ENCODE data around the gene CSRP1.
"Not testable (repeated sequence)": the region's sequence is repeated elsewhere in the genome, so short reads cannot be mapped to it uniquely, and the experiment has no call there.

The CSRP1 gene

DNA sequence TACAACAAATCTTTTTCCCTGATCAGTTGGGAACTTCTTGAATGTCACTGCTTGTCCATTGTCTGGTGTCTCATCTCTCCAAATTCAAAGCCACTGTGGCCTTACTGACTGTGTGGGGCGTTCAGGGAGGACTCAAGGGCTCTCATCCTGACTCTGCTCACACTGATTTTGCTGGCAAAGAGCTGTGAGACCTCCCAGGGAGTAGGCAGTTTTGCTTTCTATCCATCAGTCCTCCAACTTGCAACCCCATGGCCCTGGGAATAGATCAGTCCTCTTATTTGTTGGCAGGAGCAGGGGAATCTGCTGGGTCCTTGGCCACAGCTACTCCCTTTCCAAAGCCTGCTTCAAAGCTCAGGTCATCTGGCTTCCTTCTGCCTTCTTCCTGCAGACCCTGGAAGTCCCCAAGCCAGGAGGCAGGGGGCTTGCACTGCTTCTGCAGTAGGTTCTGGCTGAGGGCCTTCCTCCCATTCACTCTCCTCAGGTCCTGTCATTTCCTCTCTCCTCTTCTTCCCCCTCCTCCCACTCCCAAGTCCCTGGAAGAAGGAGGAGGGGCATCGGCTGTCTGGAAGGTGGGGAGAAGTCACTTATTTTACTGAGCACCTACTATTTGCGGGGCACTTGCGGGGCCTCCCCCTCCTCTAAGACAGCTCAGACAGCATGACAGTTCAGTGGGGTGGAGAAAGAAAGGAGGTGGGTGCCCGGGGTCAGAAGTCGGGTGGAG is 31.1 kb upstream of the CSRP1 start:
- no peak for DNase-seq (ENCODE audit: low read depth in 4 of 4, low spot score in 1 of 4)

DNA sequence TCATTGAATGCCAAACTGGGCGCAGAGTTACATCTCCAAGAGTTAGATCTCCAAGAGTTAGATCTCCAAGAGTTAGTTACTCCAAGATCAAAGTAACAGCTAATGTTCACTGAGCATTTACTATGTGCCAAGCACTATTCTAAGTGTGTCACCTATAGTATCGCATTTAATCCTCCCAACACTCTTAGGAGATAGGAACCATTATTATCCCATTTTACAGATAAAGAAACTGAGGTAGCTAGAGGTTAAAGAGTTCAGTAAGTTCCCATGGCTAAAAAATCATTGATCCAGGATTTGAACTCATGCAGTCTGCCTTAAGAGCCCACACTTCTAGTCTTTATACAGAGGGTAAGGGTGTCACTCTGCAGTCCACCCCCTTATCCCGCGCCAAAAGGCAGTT is 30.5 kb upstream of the CSRP1 start:
- no peak for DNase-seq (ENCODE audit: low read depth in 4 of 4, low spot score in 1 of 4)

- DNase-seq (ENCODE audit: low read depth in 4 of 4, low spot score in 1 of 4): no peak
Observed at GRCh38 chr1:201537028-201537427, 30.1 kb upstream of the CSRP1 start.

DNA sequence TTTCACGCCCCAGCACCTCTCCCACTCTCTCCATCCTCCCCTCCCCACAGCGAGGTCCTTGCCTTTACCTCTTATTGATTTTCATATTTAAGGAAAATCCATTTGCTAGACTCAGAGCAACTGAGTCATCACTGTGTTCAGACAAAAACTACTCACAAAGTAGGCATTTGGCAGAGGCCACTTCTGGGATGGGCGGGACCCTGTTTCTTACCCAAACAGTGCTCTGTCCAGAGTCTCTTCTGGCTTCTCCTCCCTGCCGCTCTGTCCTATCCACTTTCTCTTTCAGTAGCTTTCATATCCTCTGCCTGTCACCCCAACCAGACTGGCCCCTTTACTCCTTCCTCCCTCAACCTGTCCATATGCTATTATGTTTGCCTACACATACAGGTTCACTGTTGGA is 29.6 kb upstream of the CSRP1 start:
- no peak for DNase-seq (ENCODE audit: low read depth in 4 of 4, low spot score in 1 of 4)

GRCh38 chr1:201535919-201536245 is 29.0 kb upstream of the CSRP1 start:
- DNase-seq (ENCODE audit: low read depth in 4 of 4, low spot score in 1 of 4): no peak

GRCh38 chr1:201535046-201535918 is 28.4 kb upstream of the CSRP1 start:
- no peak for DNase-seq (ENCODE audit: low read depth in 4 of 4, low spot score in 1 of 4)

GRCh38 chr1:201533836-201534235 is 26.9 kb upstream of the CSRP1 start:
- DNase-seq (ENCODE audit: low read depth in 4 of 4, low spot score in 1 of 4): no peak

DNA sequence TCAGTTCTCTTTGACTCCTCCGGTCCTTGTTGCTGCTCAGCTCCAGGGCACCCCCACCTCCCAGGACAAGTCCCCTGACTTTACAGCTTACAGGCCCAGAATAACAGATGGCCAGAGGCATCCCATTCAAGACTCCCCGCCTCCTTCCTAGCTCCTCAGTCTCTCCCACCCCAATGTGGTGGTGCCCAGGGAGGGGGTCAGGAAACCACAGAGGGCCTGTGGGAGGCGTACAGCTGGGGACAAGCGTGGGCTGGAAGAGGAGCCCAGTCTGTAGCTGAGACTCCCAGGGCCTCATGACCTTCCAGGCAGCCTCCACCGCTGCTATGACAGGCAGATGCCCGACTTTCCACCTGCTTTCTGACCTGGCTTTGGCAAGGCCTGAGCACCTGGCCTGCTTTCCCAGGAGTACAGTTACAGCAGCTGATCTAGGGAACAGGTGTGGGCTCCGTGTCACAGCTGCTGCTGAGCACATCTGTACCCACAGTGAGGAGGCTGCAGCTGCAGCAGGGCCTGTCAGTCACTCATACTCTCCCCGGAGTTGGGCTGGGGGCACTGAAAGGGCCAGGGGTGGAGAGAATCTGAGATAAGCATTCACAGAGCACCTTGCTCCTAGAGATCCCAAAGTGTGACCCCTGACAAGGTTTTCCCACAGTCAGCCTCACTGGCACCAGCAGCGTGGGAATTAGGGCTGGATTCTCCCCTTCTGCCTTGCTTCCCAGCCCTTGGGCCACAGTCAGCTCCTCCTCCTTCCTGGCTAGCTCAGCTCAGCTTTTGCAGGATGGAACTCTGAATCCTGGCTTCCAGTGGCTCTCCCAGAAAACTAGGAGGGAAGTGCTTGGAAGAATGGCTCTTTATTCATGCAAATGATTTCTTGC is 24.9 kb upstream of the CSRP1 start:
- DNase-seq (ENCODE audit: low read depth in 4 of 4, low spot score in 1 of 4): no peak

DNA sequence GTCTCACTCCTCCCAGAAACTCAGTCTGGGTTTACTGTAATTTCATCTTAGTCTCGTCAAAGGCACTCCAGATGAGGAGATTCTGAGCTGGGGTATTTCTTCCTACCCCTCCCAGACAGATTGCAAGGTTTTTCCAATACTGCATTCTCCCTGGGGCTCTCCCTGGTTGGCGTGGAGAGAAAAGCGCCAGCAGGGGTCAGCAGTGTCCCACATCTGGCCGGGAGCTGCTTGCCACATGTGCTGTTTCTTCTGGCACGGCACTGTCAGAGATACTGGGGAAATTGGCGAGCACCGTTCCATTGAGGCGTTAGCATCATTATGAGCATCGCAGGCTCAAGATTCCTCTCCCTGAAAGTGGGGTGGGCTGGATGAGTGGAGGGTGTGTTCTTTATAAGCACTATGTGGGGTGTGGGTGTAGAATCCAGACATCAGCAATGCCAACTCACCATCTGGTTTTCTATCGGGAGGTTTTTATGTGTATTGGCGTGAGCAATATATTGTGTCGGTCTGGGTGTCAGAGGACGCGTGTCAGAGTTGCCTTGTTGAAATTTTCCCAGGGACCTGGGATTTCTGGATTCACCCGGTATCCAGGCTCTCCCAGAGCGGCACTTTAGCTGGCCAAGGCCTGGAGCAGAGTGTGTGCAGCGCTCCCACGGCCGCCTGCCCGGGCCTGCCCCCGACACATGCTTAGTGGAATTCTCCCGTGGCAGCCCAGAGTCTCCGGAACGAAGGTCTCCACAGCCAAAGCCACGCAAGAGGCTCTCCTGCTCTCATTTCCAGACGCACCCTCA is 24.0 kb upstream of the CSRP1 start:
- DNase-seq (ENCODE audit: low read depth in 4 of 4, low spot score in 1 of 4): no peak

GRCh38 chr1:201528631-201529252 is 21.8 kb upstream of the CSRP1 start:
- no peak for DNase-seq (ENCODE audit: low read depth in 4 of 4, low spot score in 1 of 4)

DNA sequence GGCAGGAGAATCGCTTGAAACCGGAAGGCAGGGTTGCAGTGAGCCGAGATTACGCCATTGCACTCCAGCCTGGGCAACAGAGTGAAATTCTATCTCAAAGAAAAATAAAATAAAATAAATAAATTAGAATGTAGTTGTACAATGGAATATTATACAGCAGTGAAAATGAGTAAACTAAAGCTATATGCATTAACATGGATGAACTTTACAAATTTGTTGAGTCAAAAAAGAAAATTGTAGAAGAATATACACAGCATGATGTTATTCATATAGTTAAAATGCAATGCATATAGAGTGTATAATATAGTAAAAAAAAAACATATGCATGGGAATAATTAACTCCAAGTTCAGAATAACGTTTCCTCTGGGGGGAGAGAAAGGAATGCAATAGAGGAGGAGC is 21.0 kb upstream of the CSRP1 start:
- no peak for DNase-seq (ENCODE audit: low read depth in 4 of 4, low spot score in 1 of 4)

DNA sequence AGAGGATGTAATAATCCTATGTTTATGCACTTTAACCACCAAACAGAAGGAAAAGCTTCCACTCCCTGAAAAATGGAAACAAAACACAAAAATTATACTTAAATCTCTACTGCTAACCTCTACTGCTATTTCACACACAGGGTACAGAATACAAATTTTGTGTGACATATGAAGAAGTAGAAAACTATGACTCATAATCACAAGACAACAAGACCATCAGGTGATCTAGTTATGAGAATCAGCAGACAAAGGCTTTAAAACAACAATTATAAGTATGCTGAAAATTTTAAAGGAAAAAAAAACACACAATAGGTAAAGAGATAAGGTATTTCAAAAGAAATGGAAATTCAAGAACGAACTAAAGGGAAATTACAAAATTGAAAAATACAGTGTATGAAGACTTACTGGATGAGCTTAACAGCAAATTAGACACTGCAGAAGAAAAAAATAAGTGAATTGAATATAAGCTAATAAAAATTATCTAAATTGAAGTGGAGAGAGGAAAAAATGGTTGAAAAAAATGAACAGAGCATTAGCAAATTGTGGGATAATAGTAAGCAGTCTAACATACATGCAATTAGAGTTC is 18.4 kb upstream of the CSRP1 start:
- DNase-seq (ENCODE audit: low read depth in 4 of 4, low spot score in 1 of 4): no peak

GRCh38 chr1:201520046-201520575 is 13.2 kb upstream of the CSRP1 start:
- not testable (repeated sequence) for DNase-seq (ENCODE audit: low read depth in 4 of 4, low spot score in 1 of 4)

DNA sequence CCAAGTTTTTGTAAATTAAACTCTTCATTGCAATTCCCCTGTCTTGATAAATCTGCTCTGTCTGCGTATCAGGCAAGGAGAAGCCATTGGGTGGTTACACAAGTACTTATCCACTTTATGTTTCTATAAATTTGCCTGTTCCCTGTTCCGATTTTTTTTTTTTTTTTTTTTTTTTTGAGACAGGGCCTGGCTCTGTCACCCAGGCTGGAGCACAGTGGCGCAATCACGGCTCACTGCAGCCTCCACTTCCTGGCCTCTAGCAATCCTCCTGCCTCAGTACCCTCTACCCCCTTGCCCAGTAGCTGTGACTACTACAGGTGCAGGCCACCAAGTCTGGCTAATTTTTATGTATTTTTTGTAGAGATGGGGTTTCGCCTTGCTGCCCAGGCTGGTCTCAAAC is 11.1 kb upstream of the CSRP1 start:
- DNase-seq (ENCODE audit: low read depth in 4 of 4, low spot score in 1 of 4): no peak

DNA sequence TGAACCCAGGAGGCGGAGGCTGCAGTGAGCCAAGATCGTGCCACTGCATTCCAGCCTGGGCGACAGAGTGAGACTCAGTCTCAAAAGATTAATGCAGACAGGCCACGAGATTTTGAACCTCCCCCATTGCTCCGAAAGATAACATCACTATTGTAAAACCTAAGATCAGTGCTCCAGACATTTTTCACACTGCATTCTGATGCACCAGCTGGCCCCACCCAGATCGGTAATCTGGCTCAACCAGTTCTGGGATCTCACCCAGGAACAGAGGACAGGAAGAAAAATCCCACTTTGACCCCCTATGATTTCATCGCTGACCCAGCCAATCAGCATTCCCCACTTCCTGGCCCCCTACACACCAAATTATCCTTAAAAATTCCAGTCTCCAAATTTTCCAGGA is 10.7 kb upstream of the CSRP1 start:
- DNase-seq (ENCODE audit: low read depth in 4 of 4, low spot score in 1 of 4): no peak

DNA sequence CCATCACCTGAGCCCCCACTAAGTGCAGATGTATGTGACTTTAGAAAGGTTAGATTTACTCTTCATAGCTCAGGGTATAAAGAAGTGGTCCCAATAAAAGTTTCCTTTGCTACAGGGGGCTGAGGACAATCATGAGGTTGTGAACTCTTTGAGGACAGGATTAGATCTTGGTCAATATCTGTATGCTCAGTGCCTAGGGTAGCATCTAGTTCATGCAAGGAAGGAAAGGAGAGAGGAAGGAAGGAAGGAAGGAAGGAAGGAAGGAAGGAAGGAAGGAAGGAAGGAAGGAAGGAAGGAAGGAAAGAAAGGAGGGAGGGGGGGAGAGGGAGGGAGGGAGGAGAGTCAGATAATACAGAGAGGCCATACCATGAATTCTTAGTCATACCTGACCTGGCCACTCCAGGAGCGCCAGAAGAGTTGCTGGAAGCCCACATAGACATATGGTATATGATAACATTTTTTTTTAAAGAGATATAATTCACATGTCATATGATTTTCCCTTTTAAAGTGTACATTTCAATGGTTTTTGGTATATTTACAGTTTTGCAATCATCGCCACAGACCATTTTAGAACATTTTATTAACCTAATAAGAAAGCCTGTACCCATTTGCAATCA is 9.7 kb upstream of the CSRP1 start:
- no peak for DNase-seq (ENCODE audit: low read depth in 4 of 4, low spot score in 1 of 4)

GRCh38 chr1:201515895-201516294 is 9.0 kb upstream of the CSRP1 start:
- no peak for DNase-seq (ENCODE audit: low read depth in 4 of 4, low spot score in 1 of 4)

- DNase-seq (ENCODE audit: low read depth in 4 of 4, low spot score in 1 of 4): no peak
Observed at GRCh38 chr1:201515062-201515750, 8.3 kb upstream of the CSRP1 start.

GRCh38 chr1:201514466-201514865 is 7.5 kb upstream of the CSRP1 start:
- no peak for DNase-seq (ENCODE audit: low read depth in 4 of 4, low spot score in 1 of 4)
